IPS-18c (cell line): ENCODE measurements around the gene CHD6.

Source experiments
- H3K4me3 ChIP-seq: 2 replicates; pipeline ENCODE4 v1.7.0; 2013; ENCODE audit warnings: low read depth, mild to moderate bottlenecking, low read length, moderate library complexity; ENCODE audit not compliant: insufficient read depth
- H3K9me3 ChIP-seq: one replicate; pipeline ENCODE4 v1.6.1; 2013; ENCODE audit warnings: mild to moderate bottlenecking, low read length, moderate library complexity; ENCODE audit not compliant: control insufficient read depth, insufficient read depth

CHD6 gene

GRCh38 chr20:41386502-41387427, 231.4 kb downstream of the CHD6 start:
- Histone ChIP-seq H3K9me3 (no peaks in the 10 kb centered on the region), H3K4me3 (no peak overlapping the region)

DNA sequence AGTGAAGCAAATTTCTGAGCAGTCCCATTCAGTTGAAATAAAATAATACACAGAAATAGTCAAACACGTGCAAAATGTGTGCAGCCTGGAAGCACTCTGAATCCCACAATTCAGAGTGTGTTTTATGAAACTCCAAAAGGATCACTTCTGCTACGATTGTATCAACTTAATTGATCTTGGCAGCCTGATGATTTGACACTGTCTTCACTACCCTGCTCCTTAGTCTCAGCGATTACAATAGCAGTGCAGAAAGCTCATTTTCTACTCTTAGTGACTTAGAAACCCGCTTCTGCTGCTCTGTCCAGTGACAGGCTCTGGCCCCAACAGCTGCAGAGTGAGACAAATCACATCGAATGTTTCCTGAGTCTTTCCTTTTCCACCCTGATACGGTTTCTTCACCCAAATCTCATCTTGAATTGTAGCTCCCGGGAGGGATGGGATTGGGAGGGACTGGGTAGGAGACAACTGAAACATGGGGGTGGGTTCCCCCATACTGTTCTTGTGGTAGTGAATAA, 235.3 kb downstream of the CHD6 start:
- Histone ChIP-seq H3K4me3 (no peak overlapping the region), H3K9me3 (no peaks in the 10 kb centered on the region)

- H3K9me3 ChIP-seq = no peaks in the 10 kb centered on the region
- no peak overlapping the region for H3K4me3 ChIP-seq
Measured at GRCh38 chr20:41380551-41381193, 237.5 kb downstream of the CHD6 start.

DNA sequence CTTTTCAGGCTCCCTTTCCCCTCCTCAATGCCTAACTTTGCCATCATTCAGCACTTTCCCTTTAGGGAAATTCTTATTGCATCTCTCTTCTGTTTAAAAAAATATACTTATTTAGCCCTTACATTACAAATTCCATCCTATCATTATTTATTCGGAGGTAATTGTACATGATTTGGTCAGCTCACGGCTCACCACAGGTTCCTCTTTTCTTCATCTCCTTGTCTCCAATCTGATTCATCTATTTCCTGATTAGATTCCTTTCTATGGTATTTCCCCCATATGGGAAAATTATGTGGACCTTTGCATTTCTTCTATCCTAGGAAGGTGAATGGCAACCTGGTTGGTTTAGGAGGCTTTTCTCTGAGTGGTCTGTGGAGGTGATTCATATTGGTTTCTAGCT, 238.6 kb downstream of the CHD6 start:
- H3K9me3 ChIP-seq = no peaks in the 10 kb centered on the region
- H3K4me3 ChIP-seq = no peak overlapping the region

- no peaks in the 10 kb centered on the region for H3K9me3 ChIP-seq
- H3K4me3 ChIP-seq = no peak overlapping the region
Measured at GRCh38 chr20:41377275-41377674, 240.9 kb downstream of the CHD6 start.

- Histone ChIP-seq H3K4me3 (no peak overlapping the region), H3K9me3 (no peaks in the 10 kb centered on the region)
Measured at GRCh38 chr20:41376349-41376748, 241.8 kb downstream of the CHD6 start.

GRCh38 chr20:41375846-41376245, 242.3 kb downstream of the CHD6 start:
- no peaks in the 10 kb centered on the region for H3K9me3 ChIP-seq

DNA sequence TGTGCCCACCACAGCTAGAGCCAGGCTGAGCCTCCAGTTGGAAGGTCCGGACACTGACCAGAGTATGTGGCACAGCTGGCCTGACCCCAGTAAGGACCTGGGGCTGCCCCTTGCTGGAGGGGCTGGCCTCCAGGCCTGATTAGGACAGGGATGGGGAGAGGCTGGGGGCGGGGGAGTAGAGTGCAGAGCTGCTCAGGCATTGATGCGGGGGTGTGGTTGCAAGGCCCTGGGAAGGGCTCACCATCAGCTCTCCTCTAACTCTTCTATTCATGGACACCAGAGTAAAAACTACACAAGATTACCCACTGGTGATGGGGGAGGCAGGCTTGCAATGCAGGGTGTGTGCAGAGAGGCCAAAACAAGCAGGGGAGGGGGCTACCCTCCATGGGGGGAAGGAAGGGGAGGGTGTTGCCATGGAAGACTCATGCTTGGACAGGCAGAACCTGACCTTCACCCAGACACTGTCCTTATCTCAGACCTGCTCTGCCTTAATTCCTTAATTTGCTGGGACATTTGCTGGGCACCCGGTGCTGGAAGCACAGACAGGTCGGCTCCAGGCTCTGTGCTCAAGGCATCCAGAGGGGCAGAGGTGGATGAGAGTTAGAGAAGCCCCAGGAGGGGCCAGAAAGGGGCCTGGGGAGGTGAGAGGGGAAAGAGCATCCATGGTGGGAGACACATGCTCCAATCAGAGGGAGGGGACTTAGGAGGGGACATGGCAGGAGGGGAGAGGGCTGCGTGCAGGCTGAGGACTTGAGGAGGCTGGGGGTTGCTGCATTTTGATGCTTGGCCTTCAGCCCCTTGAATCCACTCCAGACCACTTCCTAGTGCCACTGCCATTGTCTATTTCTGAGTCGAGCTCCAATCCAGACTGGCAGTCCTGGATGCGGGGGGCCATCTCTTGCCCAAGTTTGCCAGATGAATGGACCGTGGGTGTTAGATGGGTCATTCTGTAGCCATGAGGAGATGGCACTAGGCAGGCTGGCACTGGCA, 244.0 kb downstream of the CHD6 start:
- no peaks in the 10 kb centered on the region for H3K9me3 ChIP-seq
- no peak overlapping the region for H3K4me3 ChIP-seq

More at GRCh38 chr20:41375846-41376245, 242.3 kb downstream of the CHD6 start:
- no peak overlapping the region for H3K4me3 ChIP-seq

DNA sequence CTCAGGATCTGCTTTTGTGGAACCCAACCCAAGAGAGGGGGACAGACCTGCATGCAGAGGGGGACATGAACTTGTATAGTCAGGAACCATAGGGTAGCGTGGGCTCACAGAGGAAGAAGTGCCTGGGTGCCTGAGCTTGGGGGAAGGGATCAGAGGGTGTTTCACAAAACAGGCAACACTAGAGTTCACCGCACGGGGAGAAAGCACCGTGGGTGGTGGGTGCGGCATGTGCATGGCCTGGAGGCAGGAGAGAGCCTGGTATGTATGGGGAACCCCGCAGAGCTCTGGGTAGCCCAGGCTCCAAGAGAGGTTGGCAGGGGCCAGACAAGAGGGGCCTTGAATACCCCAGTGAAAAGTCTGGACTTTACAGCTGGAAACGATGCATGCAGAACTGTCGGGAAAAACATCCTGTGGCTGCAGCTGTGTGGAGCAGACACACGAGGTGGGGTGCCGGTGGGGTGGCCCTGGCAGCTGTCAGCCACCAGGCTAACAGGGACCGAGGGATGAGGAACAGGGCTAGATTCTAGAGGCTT, 244.9 kb downstream of the CHD6 start:
- H3K4me3 ChIP-seq = no peak overlapping the region; the same call in 1 of the 2 replicates

DNA sequence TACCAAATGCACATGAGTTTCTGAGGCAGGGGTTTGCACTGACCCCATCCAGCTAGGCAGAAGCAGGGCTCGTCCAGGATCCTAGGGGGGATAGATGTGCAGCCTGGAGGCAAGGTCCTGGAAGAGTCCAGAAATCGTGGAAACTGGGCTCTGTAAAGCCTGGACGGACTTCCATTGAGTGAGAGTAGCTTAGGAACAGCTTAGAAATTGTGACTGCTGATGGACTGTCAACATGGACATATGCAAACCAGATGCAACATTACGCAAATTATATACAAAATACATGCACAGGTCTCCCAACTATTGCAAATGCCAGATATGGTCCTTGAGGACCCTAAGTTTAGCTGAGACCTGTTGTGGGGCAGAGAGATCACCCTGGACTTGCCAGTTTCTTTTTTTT, 246.8 kb downstream of the CHD6 start:
- Histone ChIP-seq H3K9me3 (peaks cover 2% of the 10 kb centered on the region), H3K4me3 (no peak overlapping the region)

More for the DNA sequence above, 244.9 kb downstream of the CHD6 start:
- no peaks in the 10 kb centered on the region for H3K9me3 ChIP-seq

- peaks cover 2% of the 10 kb centered on the region for H3K9me3 ChIP-seq
- no peak overlapping the region for H3K4me3 ChIP-seq
Measured at GRCh38 chr20:41370176-41370575, 248.0 kb downstream of the CHD6 start.

DNA sequence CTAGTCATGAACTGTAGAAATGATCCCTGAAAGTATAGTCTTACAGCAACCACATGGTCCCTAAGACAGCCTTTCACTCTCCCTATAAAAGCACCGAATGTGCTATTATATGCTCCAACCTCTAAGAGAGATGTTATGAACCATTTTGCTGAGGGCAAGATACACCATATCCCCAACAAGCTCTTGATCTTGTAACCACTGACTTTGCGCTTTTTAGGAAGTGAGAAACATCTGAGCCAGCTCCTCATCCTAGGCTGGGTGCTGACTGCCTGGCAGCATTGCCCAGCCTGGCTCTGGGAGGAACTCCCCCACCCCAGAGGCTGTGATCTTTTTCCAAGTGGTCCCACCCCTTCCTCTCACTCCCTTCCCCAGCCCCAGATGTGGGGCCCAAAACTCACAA, 248.5 kb downstream of the CHD6 start:
- Histone ChIP-seq H3K4me3 (no peak overlapping the region), H3K9me3 (peaks cover 2% of the 10 kb centered on the region)

GRCh38 chr20:41367956-41368355, 250.2 kb downstream of the CHD6 start:
- Histone ChIP-seq H3K9me3 (peaks cover 2% of the 10 kb centered on the region), H3K4me3 (no peak overlapping the region)

- Histone ChIP-seq H3K4me3 (peak overlapping the region; percentile 52; the same call in 1 of the 2 replicates), H3K9me3 (peaks cover 2% of the 10 kb centered on the region)
Measured at GRCh38 chr20:41367393-41367695, 250.8 kb downstream of the CHD6 start.

DNA sequence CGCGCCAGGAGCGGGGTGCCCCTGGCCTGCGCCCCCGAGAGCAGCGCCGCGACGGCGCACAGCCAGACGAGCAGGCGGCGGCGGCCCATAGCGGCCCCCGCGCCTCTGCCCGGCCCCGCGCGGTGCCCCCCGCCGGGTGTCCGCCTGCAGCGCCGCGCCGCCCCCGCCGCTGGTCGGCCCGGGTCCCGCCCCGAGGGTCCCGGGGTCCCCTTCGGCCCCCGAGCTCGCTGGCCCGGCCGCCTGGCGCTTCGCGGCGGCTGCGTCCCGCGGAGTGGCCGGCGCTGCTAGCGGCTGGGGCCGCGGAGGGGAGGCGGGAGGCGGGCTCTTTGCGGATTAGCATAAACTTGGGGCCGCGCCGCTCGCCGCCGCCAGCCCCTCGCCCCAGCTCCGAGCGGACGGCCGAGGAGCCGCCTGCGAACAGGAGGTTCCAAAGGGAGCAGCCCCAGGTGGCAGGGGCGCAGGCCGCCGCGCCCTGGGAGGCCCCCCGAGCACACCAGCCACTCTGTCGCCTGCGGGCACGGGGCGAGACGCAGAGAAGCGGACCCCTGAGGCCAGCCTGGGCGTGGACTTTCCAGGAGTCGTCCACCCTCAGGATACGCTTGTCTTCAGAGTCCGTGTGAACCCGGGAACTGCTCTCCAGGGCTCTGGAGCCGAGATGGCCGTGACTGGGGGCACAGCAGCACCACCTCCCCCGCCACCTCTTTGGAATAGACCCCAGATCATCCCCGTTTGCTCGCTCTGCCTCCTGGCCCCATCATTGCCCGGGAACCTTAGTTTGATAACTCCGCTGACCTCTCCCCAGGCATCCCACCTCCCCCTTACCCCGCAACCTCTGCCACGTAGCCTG, 251.4 kb downstream of the CHD6 start, which contains the start of gene EMILIN3:
Gene EMILIN3 (minus strand): TSS at position 273 of the 847 bp plus-strand sequence. CDS start 184 bp downstream, at position 89.
- H3K4me3 ChIP-seq = peak within 1 kb of the TSS; percentile 52
- H3K9me3 ChIP-seq = peaks cover 2% of the 10 kb centered on the region
